Astrocyte (in vitro differentiated cells and primary cell): ENCODE measurements around the gene PLSCR2. TPM values are rescaled to one million over a fixed set of nuclear protein-coding genes. Genes with fewer than 3 reads are reported as not detected.
"Not testable (repeated sequence)": the region's sequence is repeated elsewhere in the genome, so short reads cannot be mapped to it uniquely, and the experiment has no call there.

Experiments used
- DNase-seq: peaks from one replicate; pipeline ENCODE4 v3.0.0-alpha.2; 2010; ENCODE audit warnings: low read depth
- FAIRE-seq: peaks from 2 replicates; lab custom pipeline; 2011; peaks lifted over from hg19 to GRCh38; lab: Jason Lieb, UNC
- H2AFZ ChIP-seq: 2 replicates; pipeline ENCODE4 v1.6.0; 2012; ENCODE audit warnings: low read depth, low read length, inconsistent platforms
- H3K27ac ChIP-seq: 2 replicates; pipeline ENCODE4 v1.5.1; 2011; ENCODE audit warnings: low read depth, low read length, inconsistent platforms
- H3K27me3 ChIP-seq: 2 replicates; pipeline ENCODE4 v1.6.0; 2011; ENCODE audit warnings: low read length, inconsistent platforms; ENCODE audit not compliant: insufficient read depth
- H3K36me3 ChIP-seq: 2 replicates; pipeline ENCODE4 v1.5.1; 2011; ENCODE audit warnings: low read length, inconsistent platforms; ENCODE audit not compliant: insufficient read depth
- H3K4me1 ChIP-seq: 2 replicates; pipeline ENCODE4 v1.5.1; 2011; ENCODE audit warnings: low read length, inconsistent platforms; ENCODE audit not compliant: insufficient read depth
- H3K4me2 ChIP-seq: 2 replicates; pipeline ENCODE4 v1.6.0; 2012; ENCODE audit warnings: low read length, inconsistent platforms
- H3K4me3 ChIP-seq: 2 replicates; pipeline ENCODE4 v1.5.1; 2011; ENCODE audit warnings: low read depth, mild to moderate bottlenecking, low read length, inconsistent platforms; ENCODE audit not compliant: insufficient read depth
- H3K79me2 ChIP-seq: 2 replicates; pipeline ENCODE4 v1.6.0; 2012; ENCODE audit warnings: mild to moderate bottlenecking, low read length, inconsistent platforms; ENCODE audit not compliant: insufficient read depth
- H3K9ac ChIP-seq: 2 replicates; pipeline ENCODE4 v1.6.0; 2012; ENCODE audit warnings: mild to moderate bottlenecking, low read length, inconsistent platforms
- H3K9me3 ChIP-seq: 2 replicates; pipeline ENCODE4 v1.5.1; 2012; ENCODE audit warnings: low read depth, mild to moderate bottlenecking, low read length, inconsistent platforms; ENCODE audit not compliant: insufficient read depth
- H4K20me1 ChIP-seq: 2 replicates; pipeline ENCODE4 v1.6.0; 2012; ENCODE audit warnings: low read length, inconsistent platforms; ENCODE audit not compliant: insufficient read depth
- H3K27ac Mint-ChIP-seq: one replicate; pipeline ENCODE4 v1.8.0; 2021; ENCODE audit warnings: mild to moderate bottlenecking, mixed read lengths; ENCODE audit not compliant: unreplicated experiment
- H3K27me3 Mint-ChIP-seq: one replicate; pipeline ENCODE4 v1.8.0; 2021; ENCODE audit warnings: low read depth, mixed read lengths; ENCODE audit not compliant: unreplicated experiment
- H3K36me3 Mint-ChIP-seq: one replicate; pipeline ENCODE4 v1.8.0; 2021; ENCODE audit warnings: low read depth, mixed read lengths; ENCODE audit not compliant: unreplicated experiment
- H3K4me1 Mint-ChIP-seq: one replicate; pipeline ENCODE4 v1.8.0; 2021; ENCODE audit warnings: low read depth, mixed read lengths; ENCODE audit not compliant: unreplicated experiment
- H3K4me3 Mint-ChIP-seq: one replicate; pipeline ENCODE4 v1.8.0; 2021; ENCODE audit warnings: mild to moderate bottlenecking, moderate library complexity, mixed read lengths; ENCODE audit not compliant: unreplicated experiment
- H3K9me3 Mint-ChIP-seq: one replicate; pipeline ENCODE4 v1.8.0; 2021; ENCODE audit warnings: mild to moderate bottlenecking, mixed read lengths; ENCODE audit not compliant: unreplicated experiment
- CTCF ChIP-seq: IDR thresholded peaks from 2 replicates; pipeline ENCODE4 v1.5.1; 2011; ENCODE audit warnings: low read depth, mild to moderate bottlenecking, inconsistent platforms, low read length, moderate library complexity; ENCODE audit not compliant: insufficient read depth
- EZH2 ChIP-seq: IDR thresholded peaks from 2 replicates; pipeline ENCODE4 v1.6.1; 2012; ENCODE audit warnings: mild to moderate bottlenecking, low read length, inconsistent platforms; ENCODE audit not compliant: insufficient read depth
- total RNA-seq: library from RNA; stranded (reverse); gene quantifications from 2 replicates; pipeline ENCODE4 v1.2.1, GENCODE V29; 2021

PLSCR2 gene
- total RNA-seq, 1 donor from 2014 or later = not detected

- Histone ChIP-seq H3K27me3 (no peaks in the 10 kb centered on the region), H3K9me3 (no peaks in the 10 kb centered on the region), H3K9ac (no peak overlapping the region), H3K36me3 (no peaks in the 10 kb centered on the region), H3K79me2 (no peaks in the 10 kb centered on the region), H2AFZ (no peak overlapping the region), H3K4me3 (no peak overlapping the region), H3K4me1 (no peaks in the 10 kb centered on the region), H4K20me1 (no peaks in the 10 kb centered on the region), H3K4me2 (no peak overlapping the region), H3K27ac (no peak overlapping the region)
- Mint-ChIP-seq H3K9me3 (peaks cover 3% of the 10 kb centered on the region), H3K27me3 (no peaks in the 10 kb centered on the region), H3K4me1 (peaks cover 5% of the 10 kb centered on the region), H3K4me3 (no peak overlapping the region), H3K36me3 (no peaks in the 10 kb centered on the region), H3K27ac (no peak overlapping the region)
- no peak for DNase-seq
- no peak for FAIRE-seq
- TF ChIP-seq EZH2 = no peak
- no peak for TF ChIP-seq CTCF
These were observed 20.3 kb downstream of the PLSCR2 start for GRCh38 chr3:146449076-146449475.

- H3K27me3 ChIP-seq = no peaks in the 10 kb centered on the region
- no peak overlapping the region for H3K27ac ChIP-seq
- Mint-ChIP-seq H3K4me3 (no peak overlapping the region), H3K36me3 (no peaks in the 10 kb centered on the region), H3K27ac (no peak overlapping the region), H3K9me3 (peaks cover 3% of the 10 kb centered on the region), H3K4me1 (peaks cover 5% of the 10 kb centered on the region), H3K27me3 (no peaks in the 10 kb centered on the region)
- FAIRE-seq = no peak
- no peaks in the 10 kb centered on the region for H3K36me3 ChIP-seq
- no peak overlapping the region for H3K4me3 ChIP-seq
- H3K4me2 ChIP-seq = no peak overlapping the region
- TF ChIP-seq CTCF (no peak), EZH2 (no peak)
- no peak overlapping the region for H2AFZ ChIP-seq
- H3K4me1 ChIP-seq = no peaks in the 10 kb centered on the region
- no peaks in the 10 kb centered on the region for H4K20me1 ChIP-seq
- no peaks in the 10 kb centered on the region for H3K9me3 ChIP-seq
- H3K9ac ChIP-seq = no peak overlapping the region
- no peak for DNase-seq
- H3K79me2 ChIP-seq = no peaks in the 10 kb centered on the region
These were observed 23.3 kb downstream of the PLSCR2 start for GRCh38 chr3:146446026-146446425.

- not testable (repeated sequence) for H3K27ac Mint-ChIP-seq, H3K4me2 ChIP-seq, H4K20me1 ChIP-seq, H3K27ac ChIP-seq, H3K4me1 Mint-ChIP-seq, DNase-seq, H3K36me3 ChIP-seq, H3K9ac ChIP-seq, H3K27me3 ChIP-seq, H3K79me2 ChIP-seq, H3K36me3 Mint-ChIP-seq, H3K9me3 ChIP-seq, FAIRE-seq, H3K27me3 Mint-ChIP-seq, H3K4me1 ChIP-seq, H3K4me3 Mint-ChIP-seq, H3K4me3 ChIP-seq, H2AFZ ChIP-seq
- peaks cover 11% of the 10 kb centered on the region for H3K9me3 Mint-ChIP-seq
These were observed 29.1 kb downstream of the PLSCR2 start for GRCh38 chr3:146440310-146440709.
